ENCODE results near the gene LHFPL3. TPM values are rescaled to one million over a fixed set of nuclear protein-coding genes. Genes with fewer than 3 reads are reported as not detected.

The LHFPL3 gene
- polyA plus RNA-seq, 2 of the 4 experiments (the other 2 are of a cell fraction): not detected

GRCh38 chr7:104723001-104723400 lies 394.6 kb downstream of the LHFPL3 start (continued):
- no peak for TF ChIP-seq FOSB (CRISPR knock-in tag; IDR thresholded peaks at IDR 0.05)

- POLR2A ChIA-PET: no interaction called here
- 9% methylated on average over 4 of the region's 4 CpGs for WGBS (ENCODE audit: missing lambda C conversion rate)
- Histone ChIP-seq H3K9me3 (no peaks in the 10 kb centered on the region), H3K4me1 (no peaks in the 10 kb centered on the region), H3K27ac (no peak overlapping the region), H3K4me3 (no peak overlapping the region), H3K4me2 (no peak overlapping the region)
- DNase-seq (ENCODE audit: low read depth in 1 of 2, low spot score in 1 of 2) (no peak), FAIRE-seq (no peak), ATAC-seq (no peak)
- TF ChIP-seq HDAC2 (IDR thresholded peaks at IDR 0.05): no peak
- CTCF ChIA-PET: no interaction called here
Measured at GRCh38 chr7:104758504-104758903, 430.1 kb downstream of the LHFPL3 start.

- H3K4me2 ChIP-seq: no peak overlapping the region
- ChIA-PET POLR2A (no interaction called here), CTCF (no interaction called here)
- H3K4me3 ChIP-seq: no peak overlapping the region
- FAIRE-seq (no peak), ATAC-seq (no peak), DNase-seq (ENCODE audit: low read depth in 1 of 2, low spot score in 1 of 2) (no peak)
- H3K27ac ChIP-seq: no peak overlapping the region
- no peaks in the 10 kb centered on the region for H3K9me3 ChIP-seq
- 2% methylated on average over 4 of the region's 4 CpGs for WGBS (ENCODE audit: missing lambda C conversion rate)
- TF ChIP-seq ZFP36 (IDR thresholded peaks at IDR 0.05; ENCODE audit: borderline replicate concordance, partially characterized antibody) (no peak), RNF2 (IDR thresholded peaks at IDR 0.05; ENCODE audit: borderline replicate concordance, low read depth) (no peak), BHLHE40 (IDR thresholded peaks at IDR 0.05; ENCODE audit: low read depth, low read length) (no peak), BCL3 (IDR thresholded peaks at IDR 0.05) (no peak), JUN (IDR thresholded peaks at IDR 0.05) (no peak), ZC3H11A (IDR thresholded peaks at IDR 0.05) (no peak), PHF8 (IDR thresholded peaks at IDR 0.05; ENCODE audit: borderline replicate concordance, low read depth) (no peak)
- no peaks in the 10 kb centered on the region for H3K4me1 ChIP-seq
Measured at GRCh38 chr7:104761892-104762291, 433.5 kb downstream of the LHFPL3 start.

- Histone ChIP-seq H3K4me3 (no peak overlapping the region), H3K9me3 (no peaks in the 10 kb centered on the region), H3K4me2 (no peak overlapping the region), H3K27ac (no peak overlapping the region), H3K4me1 (no peaks in the 10 kb centered on the region)
- FAIRE-seq: no peak
- TF ChIP-seq POLR2A (IDR thresholded peaks at IDR 0.05; ENCODE audit: low read length) (no peak), ZSCAN20 (CRISPR knock-in tag; IDR thresholded peaks at IDR 0.05) (no peak), MAFK (IDR thresholded peaks at IDR 0.05; ENCODE audit: partially characterized antibody) (no peak), PHF8 (IDR thresholded peaks at IDR 0.05; ENCODE audit: borderline replicate concordance, low read depth) (no peak), FOSB (CRISPR knock-in tag; IDR thresholded peaks at IDR 0.05) (no peak), RCOR1 (IDR thresholded peaks at IDR 0.05; ENCODE audit: low read depth, low read length) (no peak), HDAC2 (IDR thresholded peaks at IDR 0.05) (no peak), USF2 (IDR thresholded peaks at IDR 0.05) (no peak), HEYL (CRISPR knock-in tag; IDR thresholded peaks at IDR 0.05) (no peak), HOXA7 (CRISPR knock-in tag; IDR thresholded peaks at IDR 0.05) (no peak), CTCF (IDR thresholded peaks at IDR 0.05) (no peak), NFE2L2 (conservative IDR thresholded peaks at IDR 0.05; ENCODE audit: low read length) (no peak), E2F6 (IDR thresholded peaks at IDR 0.05; ENCODE audit: borderline replicate concordance, low read depth) (no peak), SMC3 (IDR thresholded peaks at IDR 0.05) (no peak)
- ChIA-PET POLR2A (no interaction called here), CTCF (interaction anchor here (1.3 kb wide), 1 partner anchor 81 kb away, joined by 3 read pairs; no protein-coding TSS in a partner anchor)
- DNase-seq (ENCODE audit: low read depth in 1 of 2, low spot score in 1 of 2): no peak
- no peak for ATAC-seq
- 0% methylated on average over 4 of the region's 4 CpGs for WGBS (ENCODE audit: missing lambda C conversion rate)
Measured at GRCh38 chr7:104767113-104767512, 438.7 kb downstream of the LHFPL3 start.
